Measurements from ENCODE around the gene YEATS2. TPM values are rescaled to one million over a fixed set of nuclear protein-coding genes. Genes with fewer than 3 reads are reported as not detected.

The YEATS2 gene
- polyA plus RNA-seq, 1 donor from 2014 or later, result 46.2 TPM

- H3K27ac ChIP-seq (ENCODE audit: low read length), result no peak overlapping the region
- no peak overlapping the region for H2AFZ ChIP-seq (ENCODE audit: low read depth, low read length)
- H3K4me2 ChIP-seq (ENCODE audit: low read length), result no peak overlapping the region
- H4K20me1 ChIP-seq (ENCODE audit: insufficient read depth), result no peaks in the 10 kb centered on the region
- H3K27me3 ChIP-seq (ENCODE audit: insufficient read depth, low read depth, low read length), result no peaks in the 10 kb centered on the region
- H3F3A ChIP-seq (ENCODE audit: insufficient read depth, low read length, poor library complexity, severe bottlenecking), result no peaks in the 10 kb centered on the region
- H3K79me2 ChIP-seq (replicated peaks; ENCODE audit: insufficient read depth, low read length), result no peaks in the 10 kb centered on the region
- H3K4me3 ChIP-seq (ENCODE audit: low read length), result no peak overlapping the region
- no peaks in the 10 kb centered on the region for H3K9me3 ChIP-seq (ENCODE audit: low read length)
- H3K9ac ChIP-seq (ENCODE audit: low read length), result no peak overlapping the region
- no peaks in the 10 kb centered on the region for H3K36me3 ChIP-seq (ENCODE audit: insufficient read depth, low read length)
- TF ChIP-seq MXI1 (conservative IDR thresholded peaks at IDR 0.05; ENCODE audit: poor library complexity, severe bottlenecking) (no peak), REST (IDR thresholded peaks at IDR 0.05; ENCODE audit: borderline replicate concordance) (no peak)
- H3K9me2 ChIP-seq (ENCODE audit: insufficient read depth, low read length), result no peaks in the 10 kb centered on the region
Observed at GRCh38 chr3:183764847-183765731, 67.5 kb downstream of the YEATS2 start.

- no peaks in the 10 kb centered on the region for H3K9me2 ChIP-seq (ENCODE audit: insufficient read depth, low read length)
Observed at GRCh38 chr3:183766107-183766506, 68.5 kb downstream of the YEATS2 start.

More at GRCh38 chr3:183766107-183766506, 68.5 kb downstream of the YEATS2 start:
- Histone ChIP-seq H3K4me3 (ENCODE audit: low read length) (no peak overlapping the region), H3F3A (ENCODE audit: insufficient read depth, low read length, poor library complexity, severe bottlenecking) (no peaks in the 10 kb centered on the region), H3K9ac (ENCODE audit: low read length) (no peak overlapping the region), H3K36me3 (ENCODE audit: insufficient read depth, low read length) (no peaks in the 10 kb centered on the region), H3K79me2 (replicated peaks; ENCODE audit: insufficient read depth, low read length) (no peaks in the 10 kb centered on the region), H3K9me3 (ENCODE audit: low read length) (no peaks in the 10 kb centered on the region), H3K27ac (ENCODE audit: low read length) (no peak overlapping the region), H2AFZ (ENCODE audit: low read depth, low read length) (no peak overlapping the region), H3K4me2 (ENCODE audit: low read length) (no peak overlapping the region), H3K27me3 (ENCODE audit: insufficient read depth, low read depth, low read length) (no peaks in the 10 kb centered on the region), H4K20me1 (ENCODE audit: insufficient read depth) (no peaks in the 10 kb centered on the region)
- TF ChIP-seq CTCF (IDR thresholded peaks at IDR 0.05; ENCODE audit: poor library complexity, severe bottlenecking), result no peak
- TF ChIP-seq TAF1 (IDR thresholded peaks at IDR 0.05; ENCODE audit: low read depth), result no peak
- no peak for TF ChIP-seq MXI1 (conservative IDR thresholded peaks at IDR 0.05; ENCODE audit: poor library complexity, severe bottlenecking)
- no peak for TF ChIP-seq EZH2 (IDR thresholded peaks at IDR 0.05; ENCODE audit: borderline replicate concordance, insufficient read depth, low read length, poor library complexity, severe bottlenecking)
- TF ChIP-seq POLR2AphosphoS5 (IDR thresholded peaks at IDR 0.05), result no peak
- TF ChIP-seq REST (IDR thresholded peaks at IDR 0.05; ENCODE audit: borderline replicate concordance), result no peak
- TF ChIP-seq RAD21 (conservative IDR thresholded peaks at IDR 0.05), result no peak
- no peak for TF ChIP-seq SMC3 (conservative IDR thresholded peaks at IDR 0.05; ENCODE audit: poor library complexity)
- no peak for TF ChIP-seq EP300 (conservative IDR thresholded peaks at IDR 0.05; ENCODE audit: poor library complexity, severe bottlenecking)
